HG03469 (cell line): ENCODE data around the gene NEAT1.

Experiments used
- ATAC-seq: cut with Tn5 transposase; IDR thresholded peaks from one replicate; pipeline ENCODE4 v1.9.1; 2021; ENCODE audit warnings: mild to moderate bottlenecking, moderate library complexity, moderate number of reproducible peaks; ENCODE audit not compliant: unreplicated experiment

NEAT1 gene

GRCh38 chr11:65433657-65434056, 11.1 kb downstream of the NEAT1 start:
- ATAC-seq = no peak

- ATAC-seq = no peak
These were observed 11.6 kb downstream of the NEAT1 start for GRCh38 chr11:65434057-65434666.

- ATAC-seq = no peak
These were observed 12.2 kb downstream of the NEAT1 start for GRCh38 chr11:65434667-65435410.

GRCh38 chr11:65435411-65435931, 12.9 kb downstream of the NEAT1 start:
- no peak for ATAC-seq

GRCh38 chr11:65435981-65436411, 13.4 kb downstream of the NEAT1 start:
- ATAC-seq = no peak

GRCh38 chr11:65436412-65437032, 13.9 kb downstream of the NEAT1 start:
- no peak for ATAC-seq

- no peak for ATAC-seq
These were observed 15.0 kb downstream of the NEAT1 start for GRCh38 chr11:65437436-65438227.

- ATAC-seq = no peak
These were observed 15.9 kb downstream of the NEAT1 start for GRCh38 chr11:65438257-65439151.

- no peak for ATAC-seq
These were observed 17.0 kb downstream of the NEAT1 start for GRCh38 chr11:65439331-65440181.

GRCh38 chr11:65440831-65441499, 18.4 kb downstream of the NEAT1 start:
- no peak for ATAC-seq

GRCh38 chr11:65442842-65443331, 20.3 kb downstream of the NEAT1 start:
- no peak for ATAC-seq

- ATAC-seq = no peak
These were observed 21.9 kb downstream of the NEAT1 start for GRCh38 chr11:65444314-65445051.

GRCh38 chr11:65445101-65445603, 22.6 kb downstream of the NEAT1 start:
- no peak for ATAC-seq

GRCh38 chr11:65445604-65446445, 23.2 kb downstream of the NEAT1 start:
- ATAC-seq = no peak

GRCh38 chr11:65446446-65447277, 24.1 kb downstream of the NEAT1 start:
- no peak for ATAC-seq

- no peak for ATAC-seq
These were observed 25.4 kb downstream of the NEAT1 start for GRCh38 chr11:65448074-65448417.
